Measurements from ENCODE around the gene ANKRD2.
A peak's percentile ranks its signal among the peaks of the same experiment; 100 is the strongest.
"Not testable (repeated sequence)": the region's sequence is repeated elsewhere in the genome, so short reads cannot be mapped to it uniquely, and the experiment has no call there.

Gene ANKRD2

GRCh38 chr10:97571622-97572021, 957 bp upstream of the ANKRD2 start:
- no peak for DNase-seq (ENCODE audit: low read depth)
- TF ChIP-seq CTCF (conservative IDR thresholded peaks at IDR 0.05; ENCODE audit: low read depth, low read length): no peak
- no peak overlapping the region for H3K4me3 ChIP-seq (ENCODE audit: low read depth, low read length)

- TF ChIP-seq CTCF (conservative IDR thresholded peaks at IDR 0.05; ENCODE audit: low read depth, low read length): no peak
- DNase-seq (ENCODE audit: low read depth): peak; percentile 36
- no peak overlapping the region for H3K4me3 ChIP-seq (ENCODE audit: low read depth, low read length)
These were observed 442 bp downstream of the ANKRD2 start for GRCh38 chr10:97573021-97573420.

- TF ChIP-seq CTCF (conservative IDR thresholded peaks at IDR 0.05; ENCODE audit: low read depth, low read length): no peak
These were observed 1.1 kb downstream of the ANKRD2 start for GRCh38 chr10:97573672-97574071.

GRCh38 chr10:97574374-97575126, 2.0 kb downstream of the ANKRD2 start:
- peak; percentile 35 for DNase-seq (ENCODE audit: low read depth)
- no peak for TF ChIP-seq CTCF (conservative IDR thresholded peaks at IDR 0.05; ENCODE audit: low read depth, low read length)
- no peak overlapping the region for H3K4me3 ChIP-seq (ENCODE audit: low read depth, low read length)

More at GRCh38 chr10:97573672-97574071, 1.1 kb downstream of the ANKRD2 start:
- no peak overlapping the region for H3K4me3 ChIP-seq (ENCODE audit: low read depth, low read length)
- DNase-seq (ENCODE audit: low read depth): no peak

- no peak for DNase-seq (ENCODE audit: low read depth)
- no peak overlapping the region for H3K4me3 ChIP-seq (ENCODE audit: low read depth, low read length)
- TF ChIP-seq CTCF (conservative IDR thresholded peaks at IDR 0.05; ENCODE audit: low read depth, low read length): no peak
These were observed 2.6 kb downstream of the ANKRD2 start for GRCh38 chr10:97575127-97575668.

- not testable (repeated sequence) for H3K4me3 ChIP-seq (ENCODE audit: low read depth, low read length); DNase-seq (ENCODE audit: low read depth)
These were observed 3.9 kb downstream of the ANKRD2 start for GRCh38 chr10:97576487-97576886.

GRCh38 chr10:97577701-97578100, 5.1 kb downstream of the ANKRD2 start:
- no peak overlapping the region for H3K4me3 ChIP-seq (ENCODE audit: low read depth, low read length)
- TF ChIP-seq CTCF (conservative IDR thresholded peaks at IDR 0.05; ENCODE audit: low read depth, low read length): no peak

More at GRCh38 chr10:97577701-97578100, 5.1 kb downstream of the ANKRD2 start:
- DNase-seq (ENCODE audit: low read depth): no peak

Measured in choroid plexus epithelial cell (primary cell).